22Rv1 (cell line): Measurements from ENCODE around the gene DOP1B.

Source experiments
- CTCF ChIP-seq: fragments of 450-650 bp; IDR thresholded peaks from 2 replicates; pipeline ENCODE4 v1.5.1; 2017; ENCODE audit warnings: mild to moderate bottlenecking
- ZFX ChIP-seq: fragments of 450-650 bp; IDR thresholded peaks from 2 replicates; pipeline ENCODE4 v1.6.1; 2017; ENCODE audit warnings: antibody characterized with exemption, borderline replicate concordance

- TF ChIP-seq CTCF (no peak), ZFX (no peak)
Measured at GRCh38 chr21:36145259-36145658, 11.4 kb upstream of the DOP1B start.
